ENCODE measurements around the gene DDX51.

DNA sequence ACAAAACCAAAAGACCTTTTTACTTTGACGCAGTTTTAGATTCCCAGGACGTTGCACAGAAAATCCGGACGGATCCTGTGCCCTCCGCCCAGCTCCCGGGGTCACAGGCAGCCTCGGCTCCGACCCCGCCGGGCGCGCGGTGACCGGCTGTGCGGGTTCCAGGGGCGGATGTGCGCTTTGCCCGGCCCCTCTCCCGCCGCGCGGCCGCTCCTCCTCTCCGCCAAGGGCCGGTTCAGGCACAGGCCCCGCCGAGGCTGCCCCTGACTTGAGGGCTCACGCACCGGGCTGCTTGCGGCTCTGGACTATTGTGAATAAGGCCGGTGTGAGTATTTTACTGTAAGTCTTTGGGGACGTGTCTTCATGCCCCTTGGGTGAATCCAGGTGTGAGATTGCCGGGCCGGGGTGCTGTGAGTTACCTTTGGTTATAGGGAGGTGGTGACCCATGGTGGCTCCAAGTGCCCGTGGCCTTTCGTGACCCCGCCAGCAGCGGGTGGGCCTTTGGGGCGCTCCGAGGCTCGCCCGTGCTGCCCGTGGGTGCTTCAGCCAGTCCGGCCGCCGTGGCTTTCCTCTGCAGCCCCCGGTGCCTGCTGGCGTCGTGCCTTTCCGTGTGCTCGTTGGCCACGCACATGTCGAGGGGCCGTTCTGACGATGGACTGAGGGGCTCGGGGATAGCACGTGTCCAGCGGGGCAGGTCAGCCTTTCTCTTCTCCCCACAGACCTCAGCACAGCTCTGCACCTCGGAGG lies 46.1 kb upstream of the DDX51 start:
- TF ChIP-seq EZH2 (IDR thresholded peaks at IDR 0.05; ENCODE audit: insufficient read depth, poor library complexity, severe bottlenecking): no peak
- no peak for TF ChIP-seq EZH2phosphoT487 (IDR thresholded peaks at IDR 0.05; ENCODE audit: insufficient read depth, low read depth)
